Right lobe of liver (tissue), 4 donors: ENCODE data around the gene RPL29.

Experiments used
- CTCF ChIP-seq, 4 donors: fragments of 200-600 bp in 3 of 4; fragments of 450-650 bp in 1 of 4; IDR thresholded peaks; one replicate each; pipeline versions ENCODE4 v1.5.1 to v1.8.0; 2016 to 2022; ENCODE audit warnings: antibody characterized with exemption in 4 of 4, mild to moderate bottlenecking in 2 of 4
- POLR2A ChIP-seq: fragments of 450-650 bp; IDR thresholded peaks from one replicate; pipeline ENCODE4 v1.6.1; 2017; ENCODE audit warnings: antibody characterized with exemption, mild to moderate bottlenecking
- donor health status: DM: no; HTN: no; CAD: no.
- donor health status: DM: no; HTN: no; CAD: no.
- donor health status: DM: no; HTN: yes; CAD: no.

GRCh38 chr3:52039426-52039825, 43.7 kb upstream of the RPL29 start:
- TF ChIP-seq CTCF (IDR thresholded peaks at IDR 0.05) (no peak), POLR2A (no peak)
